Vagina (tissue), 2 donors: Measurements from ENCODE around the gene HERC2.
"Not testable (repeated sequence)": the region's sequence is repeated elsewhere in the genome, so short reads cannot be mapped to it uniquely, and the experiment has no call there.

Experiments
- POLR2A ChIP-seq, 2 donors: fragments of 450-650 bp; IDR thresholded peaks; one replicate each; pipeline ENCODE4 v1.6.1; 2017; ENCODE audit warnings: antibody characterized with exemption in 2 of 2, mild to moderate bottlenecking in 2 of 2, moderate library complexity in 2 of 2
- TF ChIP-seq, protein P1 (sequence below), 3 experiments: fragments of 450-650 bp in 2 of 3; fragments of 200-600 bp in 1 of 3; sonication (generic) in 1 of 3; IDR thresholded peaks; one replicate each; pipeline ENCODE4 v1.5.1; 2017 to 2019; ENCODE audit warnings: antibody characterized with exemption in 3 of 3, mild to moderate bottlenecking in 2 of 3, moderate library complexity in 2 of 3

DNA sequence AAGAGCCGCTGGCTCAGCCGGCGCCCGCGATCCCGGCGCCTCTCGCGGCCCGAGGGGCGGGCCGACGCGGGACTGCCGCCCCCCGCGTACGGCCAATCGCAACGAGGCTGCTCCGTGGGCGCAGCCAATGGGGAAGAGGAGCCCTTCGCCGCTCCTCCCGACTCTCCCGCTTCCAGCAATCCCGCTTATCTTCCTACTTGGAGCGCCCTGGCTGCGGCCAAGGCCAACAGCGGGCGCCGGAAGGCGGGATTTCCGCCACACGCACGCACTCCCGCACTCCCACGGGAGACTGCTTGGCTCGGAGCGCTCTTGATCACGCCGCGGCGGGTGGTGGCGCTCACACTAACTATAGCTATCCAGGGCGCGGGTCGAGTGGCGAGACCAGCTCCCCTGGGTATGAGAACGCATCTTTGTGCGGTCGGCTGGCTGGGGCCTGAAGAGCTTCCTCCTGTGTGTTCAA is at the start of gene HERC2:
- TF ChIP-seq POLR2A (IDR thresholded peaks at IDR 0.05), result not testable (repeated sequence)
- TF ChIP-seq, protein P1, sequence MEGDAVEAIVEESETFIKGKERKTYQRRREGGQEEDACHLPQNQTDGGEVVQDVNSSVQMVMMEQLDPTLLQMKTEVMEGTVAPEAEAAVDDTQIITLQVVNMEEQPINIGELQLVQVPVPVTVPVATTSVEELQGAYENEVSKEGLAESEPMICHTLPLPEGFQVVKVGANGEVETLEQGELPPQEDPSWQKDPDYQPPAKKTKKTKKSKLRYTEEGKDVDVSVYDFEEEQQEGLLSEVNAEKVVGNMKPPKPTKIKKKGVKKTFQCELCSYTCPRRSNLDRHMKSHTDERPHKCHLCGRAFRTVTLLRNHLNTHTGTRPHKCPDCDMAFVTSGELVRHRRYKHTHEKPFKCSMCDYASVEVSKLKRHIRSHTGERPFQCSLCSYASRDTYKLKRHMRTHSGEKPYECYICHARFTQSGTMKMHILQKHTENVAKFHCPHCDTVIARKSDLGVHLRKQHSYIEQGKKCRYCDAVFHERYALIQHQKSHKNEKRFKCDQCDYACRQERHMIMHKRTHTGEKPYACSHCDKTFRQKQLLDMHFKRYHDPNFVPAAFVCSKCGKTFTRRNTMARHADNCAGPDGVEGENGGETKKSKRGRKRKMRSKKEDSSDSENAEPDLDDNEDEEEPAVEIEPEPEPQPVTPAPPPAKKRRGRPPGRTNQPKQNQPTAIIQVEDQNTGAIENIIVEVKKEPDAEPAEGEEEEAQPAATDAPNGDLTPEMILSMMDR (IDR thresholded peaks at IDR 0.05), result not testable (repeated sequence)
